ENCODE measurements around the gene NISCH. TPM values are rescaled to one million over a fixed set of nuclear protein-coding genes. Genes with fewer than 3 reads are reported as not detected.

The NISCH gene
- total RNA-seq, 2 donors from 2014 or later: 29.2 to 49.6 TPM

- Histone ChIP-seq H3K9me3 (no peaks in the 10 kb centered on the region), H3K27ac (no peak overlapping the region), H3K4me3 (peak overlapping the region in 1 of 2 donors; percentile 41), H3K27me3 (no peaks in the 10 kb centered on the region), H3K36me3 (peaks cover under 1% of the 10 kb centered on the region), H3K4me1 (peaks cover 0 to 6% of the 10 kb centered on the region in 2 donors)
- TF ChIP-seq, protein P1, sequence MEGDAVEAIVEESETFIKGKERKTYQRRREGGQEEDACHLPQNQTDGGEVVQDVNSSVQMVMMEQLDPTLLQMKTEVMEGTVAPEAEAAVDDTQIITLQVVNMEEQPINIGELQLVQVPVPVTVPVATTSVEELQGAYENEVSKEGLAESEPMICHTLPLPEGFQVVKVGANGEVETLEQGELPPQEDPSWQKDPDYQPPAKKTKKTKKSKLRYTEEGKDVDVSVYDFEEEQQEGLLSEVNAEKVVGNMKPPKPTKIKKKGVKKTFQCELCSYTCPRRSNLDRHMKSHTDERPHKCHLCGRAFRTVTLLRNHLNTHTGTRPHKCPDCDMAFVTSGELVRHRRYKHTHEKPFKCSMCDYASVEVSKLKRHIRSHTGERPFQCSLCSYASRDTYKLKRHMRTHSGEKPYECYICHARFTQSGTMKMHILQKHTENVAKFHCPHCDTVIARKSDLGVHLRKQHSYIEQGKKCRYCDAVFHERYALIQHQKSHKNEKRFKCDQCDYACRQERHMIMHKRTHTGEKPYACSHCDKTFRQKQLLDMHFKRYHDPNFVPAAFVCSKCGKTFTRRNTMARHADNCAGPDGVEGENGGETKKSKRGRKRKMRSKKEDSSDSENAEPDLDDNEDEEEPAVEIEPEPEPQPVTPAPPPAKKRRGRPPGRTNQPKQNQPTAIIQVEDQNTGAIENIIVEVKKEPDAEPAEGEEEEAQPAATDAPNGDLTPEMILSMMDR (IDR thresholded peaks at IDR 0.05): no peak
- DNase-seq (ENCODE audit: low spot score): no peak
Observed at GRCh38 chr3:52517796-52518722, 62.7 kb downstream of the NISCH start.

DNA sequence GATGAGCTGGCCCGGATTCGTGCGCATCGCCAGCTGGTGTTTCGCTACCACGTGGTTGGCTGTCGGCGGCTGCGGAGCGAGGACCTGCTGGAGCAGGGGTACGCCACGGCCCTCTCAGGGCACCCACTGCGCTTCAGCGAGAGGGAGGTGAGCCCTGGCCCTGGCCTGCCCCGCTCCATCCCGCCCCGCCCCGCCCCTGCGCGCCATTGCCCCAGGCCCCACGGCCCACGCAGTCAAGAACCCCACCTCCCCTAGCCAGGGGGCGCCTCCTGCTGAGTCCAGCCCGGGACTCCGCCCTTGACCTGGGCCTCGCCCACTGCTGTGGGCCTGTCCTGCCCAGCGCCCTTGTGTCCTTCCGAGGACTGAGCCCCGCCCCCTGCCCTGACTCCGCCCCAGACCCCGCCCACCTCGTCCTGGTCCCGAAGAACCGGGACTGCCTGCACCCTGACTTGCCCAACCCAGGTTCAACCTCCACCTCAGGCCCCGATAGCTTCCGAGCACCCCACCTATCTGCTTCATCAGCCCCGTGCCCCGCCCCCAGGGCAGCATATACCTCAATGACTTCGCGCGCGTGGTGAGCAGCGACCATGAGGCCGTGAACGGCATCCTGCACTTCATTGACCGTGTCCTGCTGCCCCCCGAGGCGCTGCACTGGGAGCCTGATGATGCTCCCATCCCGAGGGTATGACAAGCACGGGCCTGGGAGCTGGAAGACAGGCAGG lies 63.5 kb downstream of the NISCH start:
- TF ChIP-seq, protein P1 (IDR thresholded peaks at IDR 0.05): no peak

GRCh38 chr3:52519445-52520140 lies 64.2 kb downstream of the NISCH start:
- no peak for DNase-seq (ENCODE audit: low spot score)
- peaks cover 0 to 14% of the 10 kb centered on the region in 2 donors for H3K4me1 ChIP-seq
- TF ChIP-seq, protein P1 (IDR thresholded peaks at IDR 0.05): no peak
- H3K9me3 ChIP-seq: no peaks in the 10 kb centered on the region
- no peaks in the 10 kb centered on the region for H3K27me3 ChIP-seq
- H3K36me3 ChIP-seq: peaks cover 16% of the 10 kb centered on the region
- H3K27ac ChIP-seq: no peak overlapping the region
- no peak overlapping the region for H3K4me3 ChIP-seq

More for the DNA sequence above, 63.5 kb downstream of the NISCH start:
- peaks cover 9% of the 10 kb centered on the region for H3K36me3 ChIP-seq
- H3K27ac ChIP-seq: no peak overlapping the region
- no peaks in the 10 kb centered on the region for H3K9me3 ChIP-seq
- no peak for DNase-seq (ENCODE audit: low spot score)
- H3K4me3 ChIP-seq: peak overlapping the region; percentile 26 to 41
- no peaks in the 10 kb centered on the region for H3K27me3 ChIP-seq
- peaks cover 0 to 6% of the 10 kb centered on the region in 2 donors for H3K4me1 ChIP-seq

DNA sequence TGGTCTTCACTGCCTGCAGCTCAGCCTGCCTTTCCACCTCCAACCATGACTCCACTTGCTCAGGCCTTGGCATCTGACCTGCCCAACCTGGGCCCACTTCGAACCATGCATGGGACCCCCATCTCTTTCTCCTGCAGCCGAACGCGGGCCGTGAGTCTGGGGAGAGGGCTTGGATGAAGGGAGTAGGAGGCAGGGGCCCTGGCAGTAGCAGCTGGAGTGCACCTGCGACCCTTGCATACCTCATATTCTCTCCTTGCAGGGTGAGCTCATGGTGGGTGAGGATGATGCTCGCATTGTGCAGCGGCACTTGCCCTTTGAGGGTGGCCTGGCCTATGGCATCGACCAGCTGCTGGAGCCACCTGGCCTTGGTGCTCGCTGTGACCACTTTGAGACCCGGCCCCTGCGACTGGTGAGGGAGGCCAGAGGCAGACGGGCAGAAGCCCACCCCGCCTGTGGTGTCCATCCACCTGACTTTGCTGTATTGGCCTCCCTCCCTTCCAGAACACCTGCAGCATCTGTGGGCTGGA lies 64.8 kb downstream of the NISCH start:
- Histone ChIP-seq H3K27ac (no peak overlapping the region), H3K4me1 (peaks cover 0 to 20% of the 10 kb centered on the region in 2 donors), H3K4me3 (no peak overlapping the region), H3K27me3 (no peaks in the 10 kb centered on the region), H3K36me3 (peaks cover 18% of the 10 kb centered on the region), H3K9me3 (no peaks in the 10 kb centered on the region)
- no peak for DNase-seq (ENCODE audit: low spot score)
- TF ChIP-seq, protein P1 (IDR thresholded peaks at IDR 0.05): no peak

GRCh38 chr3:52520716-52521487 lies 65.5 kb downstream of the NISCH start:
- Histone ChIP-seq H3K27ac (no peak overlapping the region), H3K9me3 (no peaks in the 10 kb centered on the region), H3K4me3 (no peak overlapping the region), H3K36me3 (peaks cover 18% of the 10 kb centered on the region), H3K4me1 (peaks cover 0 to 27% of the 10 kb centered on the region in 2 donors), H3K27me3 (no peaks in the 10 kb centered on the region)
- TF ChIP-seq, protein P1 (IDR thresholded peaks at IDR 0.05): no peak
- no peak for DNase-seq (ENCODE audit: low spot score)
